HepG2 (cell line): ENCODE measurements around the gene NDUFB10. TPM values are rescaled to one million over a fixed set of nuclear protein-coding genes. Genes with fewer than 3 reads are reported as not detected.

Experiments used
- AGO1 ChIP-seq: fragments of 200-400 bp; formaldehyde crosslinking; IDR thresholded peaks from 2 replicates; pipeline ENCODE4 v1.6.1; 2017; ENCODE audit warnings: mild to moderate bottlenecking, low read depth, low read length, moderate library complexity; ENCODE audit not compliant: poor library complexity, severe bottlenecking
- AHR ChIP-seq: IDR thresholded peaks from 2 replicates; pipeline ENCODE4 v1.6.1; 2018; ENCODE audit warnings: missing genetic modification reagents, missing compliant biosample characterization
- ELF1 ChIP-seq: sonication (generic); formaldehyde crosslinking; IDR thresholded peaks from 2 replicates; pipeline ENCODE4 v1.4.0; 2020; ENCODE audit warnings: missing genetic modification reagents
- GMEB2 ChIP-seq: IDR thresholded peaks from 2 replicates; pipeline ENCODE4 v1.6.1; 2016; ENCODE audit warnings: missing biosample characterization, missing genetic modification reagents, low read depth
- HIVEP1 ChIP-seq: sonication (generic); formaldehyde crosslinking; IDR thresholded peaks from 2 replicates; pipeline ENCODE4 v1.4.0; 2020; ENCODE audit warnings: mild to moderate bottlenecking, missing genetic modification reagents
- RERE ChIP-seq: IDR thresholded peaks from 2 replicates; pipeline ENCODE4 v1.6.1; 2016; ENCODE audit warnings: low read depth, missing genetic modification reagents, missing compliant biosample characterization
- ZNF142 ChIP-seq: sonication (generic); formaldehyde crosslinking; IDR thresholded peaks from 2 replicates; pipeline ENCODE4 v1.4.0; 2020; ENCODE audit warnings: missing genetic modification reagents
- ZNF143 ChIP-seq: sonication (generic); formaldehyde crosslinking; IDR thresholded peaks from 2 replicates; pipeline ENCODE4 v1.4.0; 2020; ENCODE audit warnings: missing genetic modification reagents
- ZNF484 ChIP-seq: sonication (generic); formaldehyde crosslinking; IDR thresholded peaks from 2 replicates; pipeline ENCODE4 v1.5.1; 2020; ENCODE audit warnings: mild to moderate bottlenecking, low read depth, missing genetic modification reagents, borderline replicate concordance
- ZNF569 ChIP-seq: sonication (generic); formaldehyde crosslinking; IDR thresholded peaks from 2 replicates; pipeline ENCODE4 v1.5.0; 2020; ENCODE audit warnings: mild to moderate bottlenecking, missing genetic modification reagents, moderate library complexity, borderline replicate concordance
- ZNF570 ChIP-seq: sonication (generic); formaldehyde crosslinking; IDR thresholded peaks from 2 replicates; pipeline ENCODE4 v1.4.0; 2020; ENCODE audit warnings: mild to moderate bottlenecking, missing genetic modification reagents, borderline replicate concordance
- ZNF781 ChIP-seq: sonication (generic); formaldehyde crosslinking; IDR thresholded peaks from 2 replicates; pipeline ENCODE4 v1.5.1; 2020; ENCODE audit warnings: borderline replicate concordance, mild to moderate bottlenecking, missing genetic modification reagents; ENCODE audit errors: not compliant biosample characterization
- polyA plus RNA-seq, 8 experiments: library from polyadenylated mRNA; depleted of rRNA in 3 of 8; stranded (reverse) in 7 of 8; unstranded in 1 of 8; fragments of >200 nt; fragmentation: Illumina TruSeq in 4 of 8; extraction: Trizol in 4 of 8; gene quantifications; 2 replicates each; pipeline versions ENCODE4 v1.2.1 to v1.2.3, GENCODE V29; 2011 to 2016; ENCODE audit warnings: low read depth in 4 of 8, missing spikeins in 1 of 8, mixed read lengths in 1 of 8; ENCODE audit not compliant: insufficient read depth in 1 of 8
- total RNA-seq, 5 experiments: library from RNA; depleted of rRNA; stranded (reverse); fragments of >200 nt; fragmentation: Illumina TruSeq; extraction: Trizol; gene quantifications; 2 replicates each; pipeline ENCODE4 v1.2.3, GENCODE V29; 2016; ENCODE audit warnings: low read depth in 1 of 5

NDUFB10 gene
- total and polyA plus RNA-seq, 2 of the 13 experiments (the other 11 are each of a cell fraction or from before 2014, with no cell fraction given) = 68.6 to 157 TPM

GRCh38 chr16:1990351-1991134 is 31.2 kb downstream of the NDUFB10 start (continued):
- TF ChIP-seq RERE (no peak), AGO1 (no peak), ELF1 (no peak), AHR (CRISPR knock-in tag) (no peak), HIVEP1 (CRISPR knock-in tag) (0 out of 2 replicates have a peak, but pooled peaks have one; percentile 43), ZNF484 (CRISPR knock-in tag) (no peak), ZNF569 (CRISPR knock-in tag) (no peak), ZNF570 (CRISPR knock-in tag) (no peak), ZNF143 (CRISPR knock-in tag) (no peak), GMEB2 (no peak), ZNF781 (CRISPR knock-in tag) (no peak), ZNF142 (no peak)
